Keratinocyte (primary cell): ENCODE data around the gene EIF3D. TPM values are rescaled to one million over a fixed set of nuclear protein-coding genes. Genes with fewer than 3 reads are reported as not detected.

Experiments used
- DNase-seq: peaks from one replicate; pipeline ENCODE4 v3.0.0-alpha.2; 2011; ENCODE audit warnings: low read depth, missing footprints, low spot score
- FAIRE-seq: peaks from 2 replicates; lab custom pipeline; 2011; peaks lifted over from hg19 to GRCh38; lab: Jason Lieb, UNC
- H2AFZ ChIP-seq: 2 replicates; pipeline ENCODE4 v1.6.0; 2012; ENCODE audit warnings: low read length, control low read depth, inconsistent platforms; ENCODE audit not compliant: control insufficient read depth
- H3K27ac ChIP-seq: 2 replicates; pipeline ENCODE4 v1.5.1; 2011; ENCODE audit warnings: low read length; ENCODE audit not compliant: control insufficient read depth, insufficient read depth
- H3K27me3 ChIP-seq: 3 replicates; pipeline ENCODE4 v1.6.0; 2011; ENCODE audit warnings: low read length; ENCODE audit not compliant: control insufficient read depth, insufficient read depth; ENCODE audit errors: extremely low read depth
- H3K36me3 ChIP-seq, 2 experiments: 2 replicates in 1 of 2; 3 replicates in 1 of 2; pipeline ENCODE4 v1.5.1; 2011; ENCODE audit warnings: low read length in 2 of 2, mild to moderate bottlenecking in 1 of 2; ENCODE audit not compliant: control insufficient read depth in 2 of 2, insufficient read depth in 2 of 2; ENCODE audit errors: extremely low read depth in 1 of 2
- H3K4me1 ChIP-seq: 3 replicates; pipeline ENCODE4 v1.5.1; 2011; ENCODE audit warnings: low read length; ENCODE audit not compliant: control insufficient read depth, insufficient read depth; ENCODE audit errors: extremely low read depth
- H3K4me2 ChIP-seq: 3 replicates; pipeline ENCODE4 v1.6.0; 2011; ENCODE audit warnings: low read depth, low read length; ENCODE audit not compliant: control insufficient read depth, insufficient read depth; ENCODE audit errors: extremely low read depth
- H3K4me3 ChIP-seq, 3 experiments: fragments of 200-600 bp in 1 of 3; sonication (generic) in 1 of 3; 2 replicates in 2 of 3; 3 replicates in 1 of 3; pipeline ENCODE4 v1.5.1; 2011 to 2016; ENCODE audit warnings: low read length in 3 of 3, mild to moderate bottlenecking in 3 of 3, control low read depth in 2 of 3, inconsistent platforms in 1 of 3, low read depth in 1 of 3, mixed read lengths in 1 of 3, mixed run types in 1 of 3, moderate library complexity in 1 of 3; ENCODE audit not compliant: control insufficient read depth in 2 of 3, insufficient read depth in 2 of 3; ENCODE audit errors: extremely low read depth in 1 of 3
- H3K79me2 ChIP-seq: 2 replicates; pipeline ENCODE4 v1.6.0; 2012; ENCODE audit warnings: low read length; ENCODE audit not compliant: control insufficient read depth, insufficient read depth
- H3K9ac ChIP-seq: 3 replicates; pipeline ENCODE4 v1.6.0; 2011; ENCODE audit warnings: low read length; ENCODE audit not compliant: control insufficient read depth, insufficient read depth; ENCODE audit errors: extremely low read depth
- H3K9me1 ChIP-seq: 3 replicates; pipeline ENCODE4 v1.6.0; 2011; ENCODE audit warnings: low read length; ENCODE audit not compliant: control insufficient read depth, insufficient read depth; ENCODE audit errors: extremely low read depth
- H3K9me3 ChIP-seq: 2 replicates; pipeline ENCODE4 v1.5.1; 2012; ENCODE audit warnings: low read depth, low read length; ENCODE audit not compliant: control insufficient read depth
- H4K20me1 ChIP-seq: 3 replicates; pipeline ENCODE4 v1.6.0; 2011; ENCODE audit warnings: low read length; ENCODE audit not compliant: control insufficient read depth, insufficient read depth; ENCODE audit errors: extremely low read depth
- CTCF ChIP-seq, 3 experiments: IDR thresholded peaks in 1 of 3; conservative IDR thresholded peaks in 1 of 3; optimal IDR thresholded peaks in 1 of 3; 2 replicates in 2 of 3; 3 replicates in 1 of 3; pipeline versions ENCODE3 to v1.5.1; 2011; ENCODE audit warnings: low read length in 3 of 3, mild to moderate bottlenecking in 3 of 3, moderate library complexity in 2 of 3, control low read depth in 1 of 3, inconsistent platforms in 1 of 3; ENCODE audit not compliant: insufficient read depth in 2 of 3; ENCODE audit errors: extremely low read depth in 1 of 3
- EZH2 ChIP-seq: IDR thresholded peaks from one replicate; pipeline ENCODE4 v1.6.1; 2012; ENCODE audit warnings: inconsistent platforms, mild to moderate bottlenecking, low read length, moderate library complexity
- dilution Hi-C: fragments of 300-500 bp; cut with MboI; formaldehyde crosslinking; loops from one replicate; pipeline ENCODE4 v1.7.0; 2020; ENCODE audit warnings: low sequenced_read_pairs; ENCODE audit not compliant: extremely low pct_ligation_motif_present
- polyA plus RNA-seq, 5 experiments: library from polyadenylated mRNA; depleted of rRNA in 3 of 5; stranded (reverse) in 3 of 5; stranded (forward) in 1 of 5; unstranded in 1 of 5; fragments of >200 nt; gene quantifications; 1 replicate in 1 of 5; 2 replicates in 3 of 5; 3 replicates in 1 of 5; pipeline versions ENCODE4 v1.2.1 to v1.2.3, GENCODE V29; 2011 to 2012; ENCODE audit warnings: missing spikeins in 2 of 5, low read depth in 1 of 5, low replicate concordance in 1 of 5

EIF3D gene
- polyA plus RNA-seq, 1 donor (not counting 4 experiments of a cell fraction or from before 2014, with no cell fraction given): 408 TPM

GRCh38 chr22:36467042-36467810 is 61.7 kb downstream of the EIF3D start:
- Histone ChIP-seq H3K4me1 (peaks cover 77% of the 10 kb centered on the region), H2AFZ (no peak overlapping the region), H3K9me3 (no peaks in the 10 kb centered on the region), H3K4me2 (peak overlapping the region; percentile 79), H3K27ac (peak overlapping the region; percentile 73), H3K36me3 (peaks cover 0 to 8% of the 10 kb centered on the region in 2 experiments), H3K9ac (peak overlapping the region; percentile 53), H3K4me3 (no peak overlapping the region), H3K27me3 (no peaks in the 10 kb centered on the region), H4K20me1 (no peaks in the 10 kb centered on the region), H3K9me1 (peaks cover 4% of the 10 kb centered on the region), H3K79me2 (peaks cover 19% of the 10 kb centered on the region)
- FAIRE-seq (peak; percentile 49), DNase-seq (no peak)
- dilution Hi-C loops: no loop called here
- TF ChIP-seq EZH2: no peak

DNA sequence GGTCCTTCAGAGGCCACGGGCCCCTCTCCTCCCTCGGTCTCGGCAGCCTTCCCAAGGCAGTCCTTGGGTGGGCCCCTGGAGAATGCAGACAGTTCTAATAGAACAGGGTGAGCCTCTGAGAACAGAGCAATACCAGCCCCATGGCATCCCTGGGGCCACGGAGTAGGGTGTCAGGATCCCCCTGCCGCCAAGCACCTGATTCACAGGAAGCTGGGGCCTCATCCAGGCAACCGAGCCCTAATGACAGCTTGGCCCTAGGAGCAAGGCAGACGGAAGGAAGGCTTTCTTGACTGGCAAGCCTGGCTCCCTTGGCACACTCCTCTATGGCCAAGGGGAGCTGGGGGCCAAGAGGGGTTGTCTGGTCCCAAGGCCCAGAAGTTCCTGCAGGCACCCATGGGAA is 62.7 kb downstream of the EIF3D start:
- Histone ChIP-seq H3K9me3 (no peaks in the 10 kb centered on the region), H4K20me1 (no peaks in the 10 kb centered on the region), H3K9ac (peak overlapping the region; percentile 59), H3K27me3 (no peaks in the 10 kb centered on the region), H3K27ac (no peak overlapping the region), H3K79me2 (peaks cover 18% of the 10 kb centered on the region), H3K4me2 (no peak overlapping the region), H3K4me1 (peaks cover 75% of the 10 kb centered on the region), H3K4me3 (no peak overlapping the region), H3K9me1 (peaks cover 4% of the 10 kb centered on the region), H2AFZ (no peak overlapping the region), H3K36me3 (peaks cover 0 to 3% of the 10 kb centered on the region in 2 experiments)
- DNase-seq: no peak
- no peak for FAIRE-seq
- dilution Hi-C loops: no loop called here
- TF ChIP-seq EZH2 (no peak), CTCF (optimal IDR thresholded peaks at IDR 0.05 in 1 of 3, IDR thresholded peaks at IDR 0.05 in 1 of 3, conservative IDR thresholded peaks at IDR 0.05 in 1 of 3; ENCODE audit: extremely low read depth in 1 of 3, insufficient read depth in 2 of 3, low read length in 3 of 3) (no peak)
